H1 (cell line): ENCODE data around the gene ARHGEF38. TPM values are rescaled to one million over a fixed set of nuclear protein-coding genes. Genes with fewer than 3 reads are reported as not detected.

Experiments used
- ASH2L ChIP-seq: fragments of 200-600, 300-600 bp; sonication (generic); IDR thresholded peaks from one replicate; pipeline ENCODE4 v1.7.1; 2017; ENCODE audit warnings: low read length
- BRCA1 ChIP-seq: IDR thresholded peaks from 2 replicates; pipeline ENCODE4 v1.6.1; 2012; ENCODE audit warnings: low read depth, low read length, improper control_type of control experiment
- CHD1 ChIP-seq: IDR thresholded peaks from 2 replicates; pipeline ENCODE4 v1.6.1; 2012; ENCODE audit warnings: low read depth, low read length, improper control_type of control experiment
- CHD2 ChIP-seq: IDR thresholded peaks from 2 replicates; pipeline ENCODE4 v1.6.1; 2012; ENCODE audit warnings: low read length, improper control_type of control experiment
- CTBP2 ChIP-seq: IDR thresholded peaks from 2 replicates; pipeline ENCODE4 v1.7.0; 2011; ENCODE audit warnings: borderline replicate concordance, mild to moderate bottlenecking, moderate library complexity, mixed read lengths, low read length; ENCODE audit not compliant: insufficient read depth, insufficient read length
- CTCF ChIP-seq, 3 experiments: IDR thresholded peaks; 1 replicate in 2 of 3; 2 replicates in 1 of 3; pipeline versions ENCODE4 v1.5.1 to v1.6.1; 2011; ENCODE audit warnings: low read length in 3 of 3, mild to moderate bottlenecking in 3 of 3, inconsistent platforms in 2 of 3, low read depth in 1 of 3, moderate library complexity in 1 of 3; ENCODE audit not compliant: insufficient read depth in 1 of 3; ENCODE audit errors: control extremely low read depth in 1 of 3
- E2F6 ChIP-seq: IDR thresholded peaks from 2 replicates; pipeline ENCODE4 v1.6.1; 2012; ENCODE audit warnings: inconsistent platforms
- GABPA ChIP-seq: IDR thresholded peaks from 2 replicates; pipeline ENCODE4 v1.6.1; 2011; ENCODE audit warnings: mild to moderate bottlenecking, low read length, moderate library complexity, borderline replicate concordance; ENCODE audit not compliant: insufficient read depth
- HDAC6 ChIP-seq: IDR thresholded peaks from one replicate; pipeline ENCODE4 v1.7.1; 2012; ENCODE audit warnings: low read depth, mild to moderate bottlenecking, inconsistent platforms, low read length, moderate library complexity
- JUND ChIP-seq: IDR thresholded peaks from 2 replicates; pipeline ENCODE4 v1.6.1; 2011; ENCODE audit warnings: mild to moderate bottlenecking, improper control_type of control experiment, low read length
- KDM4A ChIP-seq: IDR thresholded peaks from one replicate; pipeline ENCODE4 v1.7.1; 2012; ENCODE audit warnings: low read depth, mild to moderate bottlenecking, moderate library complexity, low read length, inconsistent platforms; ENCODE audit not compliant: severe bottlenecking
- MAFK ChIP-seq: IDR thresholded peaks from 2 replicates; pipeline ENCODE4 v1.6.1; 2012; ENCODE audit warnings: low read depth, mild to moderate bottlenecking, improper control_type of control experiment, low read length
- PHF8 ChIP-seq: fragments of 200-600 bp; sonication (generic); conservative IDR thresholded peaks from 2 replicates; pipeline ENCODE4 v1.7.1; 2012; ENCODE audit warnings: low read depth, mild to moderate bottlenecking, inconsistent platforms, low read length, moderate library complexity
- RAD21 ChIP-seq, 2 experiments: IDR thresholded peaks in 1 of 2; conservative IDR thresholded peaks in 1 of 2; 2 replicates each; pipeline ENCODE4 v1.6.1; 2011; ENCODE audit warnings: low read depth in 2 of 2, low read length in 2 of 2, improper control_type of control experiment in 1 of 2, inconsistent platforms in 1 of 2, mild to moderate bottlenecking in 1 of 2, moderate library complexity in 1 of 2
- RFX5 ChIP-seq: IDR thresholded peaks from 2 replicates; pipeline ENCODE4 v1.6.1; 2011; ENCODE audit warnings: low read depth, low read length, improper control_type of control experiment, borderline replicate concordance
- SIN3A ChIP-seq, 2 experiments: IDR thresholded peaks in 1 of 2; conservative IDR thresholded peaks in 1 of 2; 2 replicates each; pipeline ENCODE4 v1.6.1; 2011 to 2012; ENCODE audit warnings: low read length in 2 of 2, improper control_type of control experiment in 1 of 2, low read depth in 1 of 2, mild to moderate bottlenecking in 1 of 2
- SIRT6 ChIP-seq: IDR thresholded peaks from one replicate; pipeline ENCODE4 v1.7.1; 2012; ENCODE audit warnings: low read length, inconsistent platforms
- SIX5 ChIP-seq: IDR thresholded peaks from 2 replicates; pipeline ENCODE4 v1.6.1; 2011; ENCODE audit warnings: mild to moderate bottlenecking, low read depth, low read length
- SP2 ChIP-seq: IDR thresholded peaks from 2 replicates; pipeline ENCODE4 v1.6.1; 2012; ENCODE audit warnings: mild to moderate bottlenecking, low read length, inconsistent platforms
- SUZ12 ChIP-seq: fragments of 200-600 bp; sonication (generic); IDR thresholded peaks from 2 replicates; pipeline ENCODE4 v1.6.1; 2012; ENCODE audit warnings: mild to moderate bottlenecking, inconsistent platforms, low read length, moderate library complexity, mixed read lengths
- TCF12 ChIP-seq: IDR thresholded peaks from 2 replicates; pipeline ENCODE4 v1.6.1; 2011; ENCODE audit warnings: low read depth, mild to moderate bottlenecking, low read length
- TEAD4 ChIP-seq: IDR thresholded peaks from 2 replicates; pipeline ENCODE4 v1.6.1; 2012; ENCODE audit warnings: low read depth, low read length, inconsistent platforms, mixed read lengths
- ZNF274 ChIP-seq: IDR thresholded peaks from 2 replicates; pipeline ENCODE4 v1.7.0; 2012; ENCODE audit warnings: low read length, borderline replicate concordance; ENCODE audit errors: extremely low read depth
- polyA plus RNA-seq, 7 experiments: library from polyadenylated mRNA; depleted of rRNA in 3 of 7; stranded (reverse) in 5 of 7; unstranded in 2 of 7; fragments of >200 nt in 5 of 7; fragments of 200-250 nt in 2 of 7; gene quantifications; 1 replicate in 5 of 7; 2 replicates in 1 of 7; 4 replicates in 1 of 7; pipeline versions ENCODE4 v1.2.1 to v1.2.3, GENCODE V29; 2011 to 2013; ENCODE audit warnings: missing spikeins in 2 of 7, mixed read lengths in 2 of 7
- total RNA-seq: library from RNA; stranded (reverse); fragmentation: NEBNext Ultra II Directional; extraction: Animal tissue kit (Norgen Biotek cat#: 25700); gene quantifications from 2 replicates; pipeline ENCODE4 v1.2.1, GENCODE V29; 2021

The ARHGEF38 gene
- total and polyA plus RNA-seq, 2 of the 8 experiments (the other 6 are each of a cell fraction or from before 2014, with no cell fraction given) = not detected

- no peak for TF ChIP-seq GABPA
- no peak for TF ChIP-seq CHD1
- no peak for TF ChIP-seq SIN3A (conservative IDR thresholded peaks at IDR 0.05 in 1 of 2, IDR thresholded peaks at IDR 0.05 in 1 of 2; ENCODE audit: low read depth in 1 of 2, low read length in 2 of 2)
- no peak for TF ChIP-seq SUZ12
- no peak for TF ChIP-seq SIX5
- no peak for TF ChIP-seq MAFK
- TF ChIP-seq CTBP2 = no peak
- peak; percentile 27; the same call in 1 of the 2 replicates for TF ChIP-seq ZNF274
- TF ChIP-seq ASH2L = no peak
- peak; percentile 100 for TF ChIP-seq TCF12
- no peak for TF ChIP-seq E2F6
- no peak for TF ChIP-seq BRCA1
- no peak for TF ChIP-seq HDAC6
- no peak for TF ChIP-seq RAD21 (IDR thresholded peaks at IDR 0.05 in 1 of 2, conservative IDR thresholded peaks at IDR 0.05 in 1 of 2; ENCODE audit: low read depth in 2 of 2, low read length in 2 of 2)
- peak; percentile 93 for TF ChIP-seq TEAD4
- TF ChIP-seq SP2 = no peak
- no peak; the same call in 1 of the 2 replicates for TF ChIP-seq JUND
- TF ChIP-seq CTCF (IDR thresholded peaks at IDR 0.05; ENCODE audit: control extremely low read depth in 1 of 3, insufficient read depth in 1 of 3, low read depth in 1 of 3, low read length in 3 of 3) = no peak
- TF ChIP-seq RFX5 = no peak
- no peak for TF ChIP-seq KDM4A
- TF ChIP-seq PHF8 = no peak
- no peak for TF ChIP-seq SIRT6
- TF ChIP-seq CHD2 = no peak
These were observed 3.0 kb downstream of the ARHGEF38 start (continued) for GRCh38 chr4:105555409-105555808.
